ENCODE measurements around the gene ZNF682. TPM values are rescaled to one million over a fixed set of nuclear protein-coding genes. Genes with fewer than 3 reads are reported as not detected.

ZNF682 gene
- total RNA-seq, 2 donors from 2014 or later: 28.5 to 29.3 TPM

DNA sequence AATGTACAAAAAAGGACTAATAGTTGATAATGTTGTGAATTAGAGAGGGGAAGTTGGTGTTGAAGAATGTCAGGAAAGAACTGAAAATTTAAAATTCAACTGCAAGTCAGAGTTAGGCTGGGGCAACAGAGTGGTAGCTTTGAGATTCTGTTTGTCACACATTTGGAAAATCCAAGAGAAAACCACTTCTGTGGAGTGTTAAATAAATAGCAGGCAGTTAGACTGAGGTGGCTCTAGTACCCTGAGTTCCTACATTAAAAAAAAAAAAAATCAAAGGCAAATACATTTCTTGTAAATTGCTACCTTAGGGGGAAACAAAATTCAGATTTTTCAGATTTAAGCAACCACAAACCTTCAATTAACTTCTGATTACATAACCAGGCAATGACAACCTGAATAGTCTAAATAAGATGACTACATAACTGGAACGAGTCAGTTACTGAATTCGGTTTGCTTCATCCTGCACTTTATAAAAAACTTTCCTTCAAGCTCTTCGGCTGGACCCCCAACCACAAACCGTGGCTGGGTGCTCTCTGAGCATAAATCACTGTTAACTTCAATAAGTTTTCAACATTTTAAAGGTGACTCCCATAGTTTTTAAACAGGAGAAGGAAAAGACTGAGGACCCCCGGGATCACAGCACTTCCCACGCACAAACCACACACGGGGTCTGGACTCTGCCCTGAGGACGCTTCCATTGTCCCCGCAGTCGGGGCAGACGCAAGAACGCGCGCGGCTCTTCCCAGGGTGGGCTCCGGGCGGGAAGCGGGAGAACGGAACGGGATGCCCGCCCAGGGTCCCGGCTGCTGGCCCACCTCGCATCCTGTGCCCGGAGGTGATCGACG, 725 bp downstream of the ZNF682 start:
- TF ChIP-seq, protein P1, sequence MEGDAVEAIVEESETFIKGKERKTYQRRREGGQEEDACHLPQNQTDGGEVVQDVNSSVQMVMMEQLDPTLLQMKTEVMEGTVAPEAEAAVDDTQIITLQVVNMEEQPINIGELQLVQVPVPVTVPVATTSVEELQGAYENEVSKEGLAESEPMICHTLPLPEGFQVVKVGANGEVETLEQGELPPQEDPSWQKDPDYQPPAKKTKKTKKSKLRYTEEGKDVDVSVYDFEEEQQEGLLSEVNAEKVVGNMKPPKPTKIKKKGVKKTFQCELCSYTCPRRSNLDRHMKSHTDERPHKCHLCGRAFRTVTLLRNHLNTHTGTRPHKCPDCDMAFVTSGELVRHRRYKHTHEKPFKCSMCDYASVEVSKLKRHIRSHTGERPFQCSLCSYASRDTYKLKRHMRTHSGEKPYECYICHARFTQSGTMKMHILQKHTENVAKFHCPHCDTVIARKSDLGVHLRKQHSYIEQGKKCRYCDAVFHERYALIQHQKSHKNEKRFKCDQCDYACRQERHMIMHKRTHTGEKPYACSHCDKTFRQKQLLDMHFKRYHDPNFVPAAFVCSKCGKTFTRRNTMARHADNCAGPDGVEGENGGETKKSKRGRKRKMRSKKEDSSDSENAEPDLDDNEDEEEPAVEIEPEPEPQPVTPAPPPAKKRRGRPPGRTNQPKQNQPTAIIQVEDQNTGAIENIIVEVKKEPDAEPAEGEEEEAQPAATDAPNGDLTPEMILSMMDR (conservative IDR thresholded peaks at IDR 0.05): no peak
- 1 to 10% methylated on average over 2 to 26 of the region's 26 CpGs for WGBS, 2 experiments (ENCODE audit: insufficient coverage in 1 of 2, insufficient read length in 1 of 2)
- peaks cover 18% of the 10 kb centered on the region for H3K4me1 Mint-ChIP-seq
- Histone ChIP-seq H3K9me3 (ENCODE audit: control insufficient read depth, low read length) (peaks cover 15% of the 10 kb centered on the region), H3K36me3 (ENCODE audit: control insufficient read depth, insufficient read depth, low read length) (peaks cover 29% of the 10 kb centered on the region), H3K4me3 (ENCODE audit: low read length) (peak overlapping the region; percentile 94), H3K27ac (ENCODE audit: low read depth, low read length) (peak overlapping the region; percentile 99), H3K4me1 (ENCODE audit: control insufficient read depth, insufficient read depth, low read length) (no peaks in the 10 kb centered on the region), H3K9ac (ENCODE audit: extremely low read depth, low read length, poor library complexity, severe bottlenecking) (peak overlapping the region; percentile 97), H3K27me3 (ENCODE audit: control insufficient read depth, insufficient read depth, low read length, poor library complexity, severe bottlenecking) (no peaks in the 10 kb centered on the region)
- peaks cover 20% of the 10 kb centered on the region for H3K36me3 Mint-ChIP-seq (ENCODE audit: low read depth)
- peak overlapping the region; percentile 86 for H3K4me3 Mint-ChIP-seq
- H3K27ac Mint-ChIP-seq: peak overlapping the region; percentile 17
- H3K9me3 Mint-ChIP-seq: peaks cover 3% of the 10 kb centered on the region
- no peaks in the 10 kb centered on the region for H3K27me3 Mint-ChIP-seq (ENCODE audit: insufficient read depth)
- DNase-seq: no peak

DNA sequence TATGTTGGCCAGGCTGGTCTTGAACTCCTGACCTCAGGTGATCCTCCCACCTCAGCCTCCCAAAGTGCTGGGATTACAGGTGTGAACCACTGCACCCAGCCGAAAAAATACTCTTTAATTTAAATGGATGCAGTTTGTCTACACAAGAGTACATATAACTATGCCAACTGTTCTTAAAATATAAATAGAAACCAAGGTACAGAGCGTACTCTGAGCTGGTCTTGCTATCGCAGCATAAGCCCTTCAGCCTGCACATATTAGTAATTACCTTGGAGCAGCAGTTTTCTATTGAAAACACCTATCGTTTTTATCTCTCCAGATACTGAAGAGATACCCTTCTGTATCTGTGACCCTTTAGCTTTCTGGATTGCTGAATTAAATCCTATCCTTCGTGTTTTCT, 3.4 kb downstream of the ZNF682 start:
- TF ChIP-seq, protein P1 (conservative IDR thresholded peaks at IDR 0.05): no peak

DNA sequence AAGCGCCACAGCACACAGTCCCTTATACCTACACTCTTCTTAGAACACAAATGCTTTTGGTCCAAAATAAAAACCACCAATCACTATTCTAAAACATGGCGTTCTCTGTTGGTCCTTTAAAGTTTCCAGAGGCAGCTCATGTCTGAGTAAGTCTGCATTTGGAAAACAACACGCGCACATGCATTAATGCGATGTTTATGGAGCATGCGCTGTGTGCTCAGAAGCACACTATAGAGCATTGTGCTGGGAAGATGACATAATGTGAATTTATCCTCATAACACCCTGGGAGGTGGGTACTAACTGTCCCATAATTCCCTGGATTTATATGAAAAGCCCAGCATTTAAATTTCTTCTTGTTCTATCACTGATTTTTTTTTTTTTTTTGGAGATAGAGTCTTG, 10.7 kb downstream of the ZNF682 start:
- Mint-ChIP-seq H3K36me3 (ENCODE audit: low read depth) (peaks cover 73% of the 10 kb centered on the region), H3K27me3 (ENCODE audit: insufficient read depth) (no peaks in the 10 kb centered on the region), H3K27ac (no peak overlapping the region), H3K4me1 (no peaks in the 10 kb centered on the region), H3K9me3 (peaks cover 2% of the 10 kb centered on the region), H3K4me3 (no peak overlapping the region)
- Histone ChIP-seq H3K27me3 (ENCODE audit: control insufficient read depth, insufficient read depth, low read length, poor library complexity, severe bottlenecking) (no peaks in the 10 kb centered on the region), H3K27ac (ENCODE audit: low read depth, low read length) (no peak overlapping the region), H3K4me3 (ENCODE audit: low read length) (no peak overlapping the region), H3K9ac (ENCODE audit: extremely low read depth, low read length, poor library complexity, severe bottlenecking) (no peak overlapping the region), H3K9me3 (ENCODE audit: control insufficient read depth, low read length) (peaks cover 47% of the 10 kb centered on the region), H3K36me3 (ENCODE audit: control insufficient read depth, insufficient read depth, low read length) (peaks cover 85% of the 10 kb centered on the region), H3K4me1 (ENCODE audit: control insufficient read depth, insufficient read depth, low read length) (no peaks in the 10 kb centered on the region)
- TF ChIP-seq, protein P1 (conservative IDR thresholded peaks at IDR 0.05): no peak
- no peak for DNase-seq
- 96 to 97% methylated on average over 5 to 6 of the region's 6 CpGs for WGBS, 2 experiments (ENCODE audit: insufficient coverage in 1 of 2, insufficient read length in 1 of 2)

More for the DNA sequence above, 3.4 kb downstream of the ZNF682 start:
- Histone ChIP-seq H3K4me1 (ENCODE audit: control insufficient read depth, insufficient read depth, low read length) (no peaks in the 10 kb centered on the region), H3K9me3 (ENCODE audit: control insufficient read depth, low read length) (peaks cover 19% of the 10 kb centered on the region), H3K27me3 (ENCODE audit: control insufficient read depth, insufficient read depth, low read length, poor library complexity, severe bottlenecking) (no peaks in the 10 kb centered on the region), H3K9ac (ENCODE audit: extremely low read depth, low read length, poor library complexity, severe bottlenecking) (no peak overlapping the region), H3K27ac (ENCODE audit: low read depth, low read length) (no peak overlapping the region), H3K36me3 (ENCODE audit: control insufficient read depth, insufficient read depth, low read length) (peaks cover 51% of the 10 kb centered on the region), H3K4me3 (ENCODE audit: low read length) (peak overlapping the region; percentile 42)
- Mint-ChIP-seq H3K27ac (no peak overlapping the region), H3K27me3 (ENCODE audit: insufficient read depth) (no peaks in the 10 kb centered on the region), H3K9me3 (peaks cover 3% of the 10 kb centered on the region), H3K36me3 (ENCODE audit: low read depth) (peaks cover 38% of the 10 kb centered on the region), H3K4me3 (no peak overlapping the region), H3K4me1 (peaks cover 18% of the 10 kb centered on the region)
- no peak for DNase-seq
- 93 to 98% methylated on average over 4 to 5 of the region's 5 CpGs for WGBS, 2 experiments (ENCODE audit: insufficient coverage in 1 of 2, insufficient read length in 1 of 2)
